Endothelial cell of umbilical vein (primary cell): ENCODE measurements around the gene FBXL12. TPM values are rescaled to one million over a fixed set of nuclear protein-coding genes. Genes with fewer than 3 reads are reported as not detected.

Experiments used
- BruUV-seq: library from RNA; stranded (reverse); fragments of 400-500 nt; replicated peaks from 2 replicates; lab custom pipeline; 2021; lab: Mats Ljungman, UMichigan
- CTCF ChIA-PET: fragments of 300-600, 350-600 bp; sonication (Branson Sonifier 250); formaldehyde crosslinking; loops from one replicate; lab custom pipeline; 2021; ENCODE audit warnings: antibody characterized with exemption, inconsistent platforms; lab: Charles Lee
- POLR2A ChIA-PET: fragments of 300-600, 350-600 bp; sonication (Branson Sonifier 250); formaldehyde crosslinking; loops from one replicate; lab custom pipeline; 2021; ENCODE audit warnings: antibody characterized with exemption, inconsistent platforms; lab: Charles Lee
- DNase-seq: peaks from one replicate; pipeline ENCODE4 v3.0.0-alpha.2; 2011; ENCODE audit warnings: low read depth, low spot score
- FAIRE-seq: peaks from 2 replicates; lab custom pipeline; 2011; peaks lifted over from hg19 to GRCh38; lab: Jason Lieb, UNC
- H2AFZ ChIP-seq: 2 replicates; pipeline ENCODE4 v1.6.0; 2012; ENCODE audit warnings: low read depth, low read length, control low read depth, inconsistent platforms
- H3K27ac ChIP-seq: 2 replicates; pipeline ENCODE4 v1.5.1; 2011; ENCODE audit warnings: low read depth, mild to moderate bottlenecking, control low read depth, low read length, moderate library complexity; ENCODE audit not compliant: insufficient read depth
- H3K27me3 ChIP-seq, 2 experiments: 2 replicates each; pipeline versions ENCODE4 v1.6.0 to v1.6.1; 2011; ENCODE audit warnings: low read length in 2 of 2, mixed read lengths in 1 of 2; ENCODE audit not compliant: control insufficient read depth in 2 of 2, insufficient read depth in 2 of 2
- H3K36me3 ChIP-seq, 2 experiments: 2 replicates in 1 of 2; 3 replicates in 1 of 2; pipeline ENCODE4 v1.5.1; 2011; ENCODE audit warnings: low read length in 2 of 2, mild to moderate bottlenecking in 1 of 2, moderate library complexity in 1 of 2; ENCODE audit not compliant: control insufficient read depth in 2 of 2, insufficient read depth in 2 of 2; ENCODE audit errors: extremely low read depth in 1 of 2
- H3K4me1 ChIP-seq: 3 replicates; pipeline ENCODE4 v1.5.1; 2011; ENCODE audit warnings: mild to moderate bottlenecking, low read length; ENCODE audit not compliant: control insufficient read depth, insufficient read depth; ENCODE audit errors: extremely low read depth
- H3K4me2 ChIP-seq: 2 replicates; pipeline ENCODE4 v1.6.1; 2011; ENCODE audit warnings: low read length, control low read depth, mixed read lengths; ENCODE audit not compliant: insufficient read depth
- H3K4me3 ChIP-seq, 3 experiments: fragments of 200-600 bp in 1 of 3; sonication (generic), shearing (Covaris generic) in 1 of 3; replicated peaks in 1 of 3; 2 replicates each; pipeline ENCODE4 v1.5.1; 2011 to 2016; ENCODE audit warnings: control low read depth in 3 of 3, low read length in 3 of 3, mild to moderate bottlenecking in 2 of 3, inconsistent platforms in 1 of 3, low read depth in 1 of 3, moderate library complexity in 1 of 3; ENCODE audit not compliant: insufficient read depth in 1 of 3
- H3K79me2 ChIP-seq: 2 replicates; pipeline ENCODE4 v1.6.0; 2012; ENCODE audit warnings: low read length, inconsistent platforms; ENCODE audit not compliant: control insufficient read depth, insufficient read depth
- H3K9ac ChIP-seq: replicated peaks from 2 replicates; pipeline ENCODE3; 2011; ENCODE audit warnings: low read length, control low read depth; ENCODE audit not compliant: insufficient read depth; ENCODE audit errors: extremely low read depth
- H3K9me1 ChIP-seq: replicated peaks from 3 replicates; pipeline ENCODE4 v1.6.0; 2011; ENCODE audit warnings: mild to moderate bottlenecking, low read length; ENCODE audit not compliant: control insufficient read depth, insufficient read depth; ENCODE audit errors: extremely low read depth
- H3K9me3 ChIP-seq: replicated peaks from 2 replicates; pipeline ENCODE4 v1.5.1; 2012; ENCODE audit warnings: low read length, inconsistent platforms; ENCODE audit not compliant: control insufficient read depth, insufficient read depth
- H4K20me1 ChIP-seq: replicated peaks from 2 replicates; pipeline ENCODE3; 2011; ENCODE audit warnings: mild to moderate bottlenecking, low read length; ENCODE audit not compliant: control insufficient read depth, insufficient read depth; ENCODE audit errors: extremely low read depth
- CTCF ChIP-seq, 2 donors: IDR thresholded peaks; 1 replicate in 1 of 2; 2 replicates in 1 of 2; pipeline ENCODE4 v1.5.1; 2011; ENCODE audit warnings: low read length in 2 of 2, mild to moderate bottlenecking in 2 of 2, moderate library complexity in 2 of 2, control low read depth in 1 of 2, inconsistent platforms in 1 of 2, low read depth in 1 of 2; ENCODE audit not compliant: insufficient read depth in 1 of 2; ENCODE audit errors: extremely low read depth in 1 of 2
- EZH2 ChIP-seq: IDR thresholded peaks from 2 replicates; pipeline ENCODE4 v1.6.1; 2012; ENCODE audit warnings: borderline replicate concordance, low read depth, mild to moderate bottlenecking, moderate library complexity, low read length, inconsistent platforms; ENCODE audit not compliant: severe bottlenecking
- FOS ChIP-seq: IDR thresholded peaks from 2 replicates; pipeline ENCODE4 v1.6.1; 2011; ENCODE audit warnings: mild to moderate bottlenecking, low read length, moderate library complexity, borderline replicate concordance; ENCODE audit not compliant: insufficient read depth
- GATA2 ChIP-seq: IDR thresholded peaks from 2 replicates; pipeline ENCODE4 v1.7.0; 2011; ENCODE audit warnings: low read depth, mild to moderate bottlenecking, moderate library complexity, mixed read lengths, low read length; ENCODE audit not compliant: insufficient read length, insufficient read depth
- JUN ChIP-seq: IDR thresholded peaks from 2 replicates; pipeline ENCODE4 v1.6.1; 2011; ENCODE audit warnings: borderline replicate concordance, low read depth; ENCODE audit not compliant: insufficient read length, insufficient read depth
- MYC ChIP-seq: IDR thresholded peaks from one replicate; pipeline ENCODE4 v1.6.1; 2011; ENCODE audit warnings: mild to moderate bottlenecking, low read depth, low read length
- POLR2A ChIP-seq: IDR thresholded peaks from 2 replicates; pipeline ENCODE4 v1.6.1; 2012; ENCODE audit warnings: low read depth, mild to moderate bottlenecking, control low read depth, low read length
- POLR2AphosphoS5 ChIP-seq: IDR thresholded peaks from 2 replicates; pipeline ENCODE4 v1.6.1; 2012; ENCODE audit warnings: low read depth, mild to moderate bottlenecking, control low read depth, low read length, moderate library complexity; ENCODE audit not compliant: insufficient read depth
- dilution Hi-C: fragments of 300-500 bp; cut with MboI; formaldehyde crosslinking; loops from one replicate; pipeline ENCODE4 v1.15.0; 2019; ENCODE audit warnings: low sequenced_read_pairs; ENCODE audit not compliant: extremely low pct_ligation_motif_present
- intact Hi-C: fragments of 100-400 bp; cut with micrococcal nuclease; formaldehyde crosslinking; loops from one replicate; pipeline ENCODE4 v1.10.0; 2022
- polyA plus RNA-seq, 4 experiments: library from polyadenylated mRNA; depleted of rRNA in 3 of 4; stranded (reverse) in 3 of 4; unstranded in 1 of 4; fragments of >200 nt; gene quantifications; 2 replicates each; pipeline versions ENCODE4 v1.2.1 to v1.2.3, GENCODE V29; 2011 to 2012; ENCODE audit warnings: missing spikeins in 1 of 4
- total RNA-seq: library from RNA; stranded (reverse); gene quantifications from 2 replicates; pipeline ENCODE4 v1.2.3, GENCODE V29; 2021
- TF ChIP-seq, protein P1 (sequence below): IDR thresholded peaks from 2 replicates; pipeline ENCODE4 v1.6.1; 2011; ENCODE audit not compliant: insufficient read depth, insufficient read length

FBXL12 gene
- total and polyA plus RNA-seq, 2 donors (not counting 3 experiments of a cell fraction or from before 2014, with no cell fraction given), result 26.9 to 33.3 TPM

- dilution Hi-C loops, result no loop called here
- Histone ChIP-seq H3K27me3 (no peaks in the 10 kb centered on the region), H3K4me1 (peaks cover 5% of the 10 kb centered on the region), H3K9me1 (no peaks in the 10 kb centered on the region), H3K9ac (no peak overlapping the region), H4K20me1 (no peaks in the 10 kb centered on the region), H3K4me2 (no peak overlapping the region), H3K36me3 (no peaks in the 10 kb centered on the region), H3K27ac (no peak overlapping the region), H3K4me3 (no peak overlapping the region), H3K79me2 (no peaks in the 10 kb centered on the region), H3K9me3 (no peaks in the 10 kb centered on the region), H2AFZ (no peak overlapping the region)
- no peak for FAIRE-seq
- ChIA-PET CTCF (no interaction called here), POLR2A (interaction anchor here (0.5 kb wide), 1 partner anchor 836 kb away, joined by 3 read pairs; no protein-coding TSS in a partner anchor)
- no TSS peak for BruUV-seq
- no peak for DNase-seq
- intact Hi-C loops, result no loop called here
- no peak for TF ChIP-seq CTCF (IDR thresholded peaks at IDR 0.05; ENCODE audit: extremely low read depth in 1 of 2, insufficient read depth in 1 of 2, low read depth in 1 of 2, low read length in 2 of 2)
- no peak for TF ChIP-seq POLR2A
- TF ChIP-seq GATA2, result no peak
- TF ChIP-seq FOS, result no peak
- TF ChIP-seq EZH2, result no peak
- no peak for TF ChIP-seq JUN
- TF ChIP-seq MYC, result no peak
- TF ChIP-seq, protein P1, sequence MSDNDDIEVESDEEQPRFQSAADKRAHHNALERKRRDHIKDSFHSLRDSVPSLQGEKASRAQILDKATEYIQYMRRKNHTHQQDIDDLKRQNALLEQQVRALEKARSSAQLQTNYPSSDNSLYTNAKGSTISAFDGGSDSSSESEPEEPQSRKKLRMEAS, result no peak
- no peak for TF ChIP-seq POLR2AphosphoS5
Observed at GRCh38 chr19:9860407-9860806, 41.5 kb upstream of the FBXL12 start.
